ENCODE results near the gene PLXNA2.

- TF ChIP-seq CTCF (IDR thresholded peaks at IDR 0.05) (no peak), POLR2A (IDR thresholded peaks at IDR 0.05) (no peak), EP300 (IDR thresholded peaks at IDR 0.05) (no peak)
Measured at GRCh38 chr1:207978441-207978840, 265.7 kb downstream of the PLXNA2 start.
